Measurements from ENCODE around the gene AP1G2. TPM values are rescaled to one million over a fixed set of nuclear protein-coding genes. Genes with fewer than 3 reads are reported as not detected.

The AP1G2 gene
- total RNA-seq, 1 donor from 2014 or later: 65.4 TPM

GRCh38 chr14:23562822-23563472 lies 4.6 kb downstream of the AP1G2 start:
- peak; percentile 81 for DNase-seq (ENCODE audit: low spot score)
- H2AFZ ChIP-seq (replicated peaks): no peak overlapping the region
- no peaks in the 10 kb centered on the region for H3K36me3 ChIP-seq
- peaks cover 18% of the 10 kb centered on the region for H3K4me1 Mint-ChIP-seq
- peaks cover 10% of the 10 kb centered on the region for H3K79me2 ChIP-seq (ENCODE audit: low read depth)
- no peak overlapping the region for H3K4me2 ChIP-seq
- H3K27me3 ChIP-seq: no peaks in the 10 kb centered on the region
- no peak overlapping the region for H3K4me3 Mint-ChIP-seq
- peaks cover 11% of the 10 kb centered on the region for H3K4me1 ChIP-seq
- no peak overlapping the region for H3K9ac ChIP-seq
- no peak overlapping the region for H3K27ac ChIP-seq
- H3K9me3 ChIP-seq (ENCODE audit: low read depth): no peaks in the 10 kb centered on the region
- H3F3A ChIP-seq (ENCODE audit: low read depth): peaks cover 31% of the 10 kb centered on the region
- no peak overlapping the region for H3K27ac Mint-ChIP-seq
- H3K4me3 ChIP-seq: no peak overlapping the region
- H3K27me3 Mint-ChIP-seq (ENCODE audit: insufficient read depth, low read depth): peaks cover 12% of the 10 kb centered on the region
- H4K20me1 ChIP-seq (ENCODE audit: low read depth): peaks cover 5% of the 10 kb centered on the region
- H3K9me3 Mint-ChIP-seq: no peaks in the 10 kb centered on the region
- peak; percentile 92 for TF ChIP-seq CTCF (IDR thresholded peaks at IDR 0.05)
- no peak for TF ChIP-seq EZH2phosphoT487 (IDR thresholded peaks at IDR 0.05)
- TF ChIP-seq EZH2 (IDR thresholded peaks at IDR 0.05): no peak
- H3K36me3 Mint-ChIP-seq: peaks cover 3% of the 10 kb centered on the region

GRCh38 chr14:23561873-23562821 lies 5.4 kb downstream of the AP1G2 start:
- Histone ChIP-seq H3K4me1 (peaks cover 10% of the 10 kb centered on the region), H3K27me3 (no peaks in the 10 kb centered on the region), H2AFZ (replicated peaks) (no peak overlapping the region), H3K9me3 (ENCODE audit: low read depth) (no peaks in the 10 kb centered on the region), H3K4me3 (no peak overlapping the region), H3K27ac (no peak overlapping the region), H3F3A (ENCODE audit: low read depth) (peaks cover 33% of the 10 kb centered on the region), H4K20me1 (ENCODE audit: low read depth) (peaks cover 5% of the 10 kb centered on the region), H3K36me3 (no peaks in the 10 kb centered on the region), H3K79me2 (ENCODE audit: low read depth) (peaks cover 13% of the 10 kb centered on the region), H3K9ac (no peak overlapping the region), H3K4me2 (no peak overlapping the region)
- Mint-ChIP-seq H3K9me3 (no peaks in the 10 kb centered on the region), H3K27me3 (ENCODE audit: insufficient read depth, low read depth) (peaks cover 8% of the 10 kb centered on the region), H3K4me1 (peaks cover 19% of the 10 kb centered on the region), H3K36me3 (peaks cover 3% of the 10 kb centered on the region), H3K4me3 (no peak overlapping the region), H3K27ac (peak overlapping the region; percentile 74)
- TF ChIP-seq EZH2 (IDR thresholded peaks at IDR 0.05) (no peak), CTCF (IDR thresholded peaks at IDR 0.05) (no peak), EZH2phosphoT487 (IDR thresholded peaks at IDR 0.05) (no peak)
- DNase-seq (ENCODE audit: low spot score): no peak

GRCh38 chr14:23561259-23561658 lies 6.3 kb downstream of the AP1G2 start:
- Histone ChIP-seq H3K4me2 (no peak overlapping the region), H4K20me1 (ENCODE audit: low read depth) (peaks cover 5% of the 10 kb centered on the region), H3K79me2 (ENCODE audit: low read depth) (peaks cover 18% of the 10 kb centered on the region), H3K4me1 (peaks cover 12% of the 10 kb centered on the region), H3K27ac (no peak overlapping the region), H2AFZ (replicated peaks) (no peak overlapping the region), H3K4me3 (no peak overlapping the region), H3K9me3 (ENCODE audit: low read depth) (no peaks in the 10 kb centered on the region), H3K9ac (no peak overlapping the region), H3F3A (ENCODE audit: low read depth) (peaks cover 37% of the 10 kb centered on the region), H3K27me3 (no peaks in the 10 kb centered on the region), H3K36me3 (no peaks in the 10 kb centered on the region)
- Mint-ChIP-seq H3K4me3 (no peak overlapping the region), H3K36me3 (peaks cover 3% of the 10 kb centered on the region), H3K9me3 (no peaks in the 10 kb centered on the region), H3K27me3 (ENCODE audit: insufficient read depth, low read depth) (peaks cover 2% of the 10 kb centered on the region), H3K4me1 (peaks cover 21% of the 10 kb centered on the region), H3K27ac (no peak overlapping the region)
- DNase-seq (ENCODE audit: low spot score): no peak
- TF ChIP-seq EZH2phosphoT487 (IDR thresholded peaks at IDR 0.05): no peak
- no peak for TF ChIP-seq EZH2 (IDR thresholded peaks at IDR 0.05)
- no peak for TF ChIP-seq CTCF (IDR thresholded peaks at IDR 0.05)
